GM21515 (cell line): ENCODE results near the gene NFYC.
"Not testable (repeated sequence)": the region's sequence is repeated elsewhere in the genome, so short reads cannot be mapped to it uniquely, and the experiment has no call there.

Experiments
- ATAC-seq: cut with Tn5 transposase; IDR thresholded peaks from one replicate; pipeline ENCODE4 v1.9.1; 2021; ENCODE audit not compliant: unreplicated experiment

NFYC gene

GRCh38 chr1:40704817-40705733 is 13.6 kb downstream of the NFYC start:
- no peak for ATAC-seq

GRCh38 chr1:40706626-40707025 is 15.1 kb downstream of the NFYC start:
- ATAC-seq, result no peak

DNA sequence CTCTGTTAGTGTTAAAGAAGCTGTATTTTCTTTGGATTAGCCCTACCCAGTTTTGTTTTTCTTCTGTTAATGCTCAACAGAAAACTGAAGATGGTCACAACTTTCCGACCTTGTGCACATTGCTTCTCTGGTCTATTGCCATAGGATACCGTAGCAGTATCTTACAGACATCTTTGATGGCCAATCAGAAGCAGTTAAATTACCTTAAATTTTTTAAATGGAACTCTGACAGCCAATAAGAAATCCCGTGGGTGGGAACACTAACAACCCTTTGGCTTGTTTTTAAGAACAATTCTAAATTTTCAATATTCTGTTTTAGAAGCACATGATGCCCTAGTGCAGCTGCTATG is 17.2 kb downstream of the NFYC start:
- ATAC-seq, result peak; percentile 66

DNA sequence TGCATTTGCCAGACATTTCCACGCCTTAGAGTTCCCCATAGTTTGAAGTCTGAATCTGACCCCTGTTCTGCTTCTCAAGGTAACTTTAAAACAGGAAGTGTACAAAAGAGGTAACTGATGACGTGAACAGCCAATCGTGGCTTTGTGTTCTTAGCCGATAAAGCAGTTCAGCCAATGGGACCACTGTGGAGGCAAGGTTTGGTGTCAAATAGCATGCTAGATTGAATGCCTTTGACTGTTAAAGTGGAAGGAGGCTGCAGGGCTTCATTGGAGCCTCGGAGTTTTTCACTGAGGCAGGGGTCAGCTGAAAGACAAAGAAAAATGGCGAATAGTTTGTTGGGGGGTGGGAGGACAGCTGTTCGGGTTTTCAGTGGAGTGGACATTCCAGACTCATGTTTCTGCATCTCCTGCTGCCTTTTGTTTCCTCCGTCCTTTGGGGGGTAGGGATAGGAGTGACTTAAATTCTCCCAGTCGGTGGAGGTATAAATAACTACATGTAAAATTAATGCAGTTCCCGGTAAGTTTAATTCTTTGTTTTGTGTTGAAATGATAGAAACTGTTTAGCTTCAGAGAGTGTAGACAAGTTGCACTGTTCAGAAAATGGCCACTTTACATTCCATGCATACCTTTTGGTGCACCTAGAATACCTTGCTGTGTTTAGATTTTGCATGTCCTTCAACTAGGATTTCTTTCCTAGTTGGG is 17.7 kb downstream of the NFYC start:
- peak; percentile 90 for ATAC-seq

DNA sequence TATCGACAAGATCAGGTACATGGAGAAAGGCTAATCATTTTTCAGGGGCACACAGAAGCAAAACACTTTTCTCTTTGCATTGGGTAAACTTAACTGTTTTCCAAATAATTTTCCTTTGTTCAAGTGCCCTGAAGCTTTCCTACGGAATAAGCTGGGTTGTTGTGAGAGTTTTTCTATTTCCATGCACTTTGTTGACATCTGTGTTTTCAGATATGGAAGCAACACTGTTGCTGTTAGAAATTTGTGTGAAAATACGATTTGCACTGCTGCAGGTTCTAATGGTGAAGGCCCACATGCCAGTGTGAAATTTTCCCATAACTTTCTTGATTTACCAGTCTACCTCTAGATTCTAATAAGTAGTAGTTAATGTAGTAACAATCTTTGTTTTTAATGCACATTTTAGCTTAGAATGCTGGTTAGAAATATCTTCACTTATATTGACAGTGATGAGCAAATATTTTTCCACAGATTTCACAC is 18.3 kb downstream of the NFYC start:
- no peak for ATAC-seq

DNA sequence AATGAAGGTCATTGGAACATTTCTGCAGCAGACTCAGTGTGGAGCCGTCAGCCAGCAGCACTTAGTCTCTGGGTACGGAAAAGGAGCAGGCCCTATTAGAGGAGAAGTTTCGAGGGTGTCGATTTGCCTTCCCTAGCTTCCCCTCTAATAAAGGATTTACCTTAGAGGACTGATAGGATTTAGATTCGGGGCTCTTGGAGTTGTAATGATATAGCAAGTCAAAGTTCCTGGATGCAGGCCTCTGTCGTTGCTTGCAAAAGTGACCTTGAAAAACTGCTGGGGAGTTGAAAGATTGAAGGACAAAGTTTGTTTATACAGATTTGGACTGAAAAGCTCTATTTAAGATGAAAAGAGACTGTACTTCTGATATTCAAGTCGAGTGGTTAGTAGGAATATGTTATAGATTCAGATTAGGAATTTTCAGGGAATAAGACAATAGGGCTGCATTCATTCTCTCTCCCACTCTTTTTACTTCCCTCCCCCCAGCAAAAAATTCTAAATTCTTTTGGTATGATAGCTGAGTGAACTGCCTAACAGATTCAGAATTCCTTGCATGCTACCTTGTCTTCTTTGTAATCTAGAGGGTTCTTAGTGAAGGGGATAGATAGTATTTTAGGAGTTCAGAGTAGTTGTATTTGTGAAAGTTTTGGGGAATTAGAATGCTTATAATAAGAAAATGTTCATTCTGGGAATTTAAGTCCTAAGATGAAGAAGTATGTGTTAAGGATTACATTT is 19.2 kb downstream of the NFYC start:
- ATAC-seq, result no peak

DNA sequence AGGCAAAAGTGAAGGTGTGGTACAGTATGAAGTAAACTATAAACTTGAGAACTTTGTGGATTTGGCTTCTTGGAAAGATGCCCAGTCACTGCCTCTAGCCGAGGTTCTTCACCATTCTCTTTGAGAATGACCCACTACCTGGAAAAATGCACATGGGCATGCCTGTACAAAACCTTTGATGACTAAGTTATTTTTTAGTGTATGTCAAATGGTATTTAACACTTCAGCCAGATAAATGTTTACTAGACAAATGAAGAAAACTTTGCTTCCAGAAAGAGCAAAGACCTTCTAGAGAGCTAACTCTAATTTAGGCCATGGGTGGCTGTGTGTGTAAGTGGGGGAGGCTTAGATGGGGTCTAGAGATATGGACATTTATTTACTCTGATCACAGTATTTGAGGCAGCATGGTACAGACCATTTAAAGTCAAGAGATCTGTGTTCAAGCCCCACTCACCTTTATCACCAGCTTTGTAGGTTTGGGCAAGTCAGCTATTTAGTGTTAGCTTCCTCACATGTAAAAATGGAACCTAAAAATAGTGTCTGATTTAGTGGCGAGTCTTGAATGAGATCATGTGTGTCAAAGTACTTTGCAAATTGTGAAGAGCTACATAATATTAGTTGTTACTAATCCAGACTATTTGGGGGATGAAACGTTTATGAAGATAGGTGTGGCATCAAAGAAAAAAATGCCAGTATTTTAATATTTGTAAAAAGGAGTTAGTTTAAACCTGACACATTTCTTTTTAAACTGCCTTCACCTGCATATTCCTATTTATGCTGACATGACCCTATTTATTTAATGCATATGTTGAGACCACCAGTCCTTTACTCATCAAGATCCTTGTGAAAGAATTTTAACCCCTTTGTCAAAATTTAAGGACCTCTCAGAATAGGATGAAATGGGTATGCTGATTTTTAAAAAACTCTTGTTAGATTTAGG is 20.2 kb downstream of the NFYC start:
- no peak for ATAC-seq

DNA sequence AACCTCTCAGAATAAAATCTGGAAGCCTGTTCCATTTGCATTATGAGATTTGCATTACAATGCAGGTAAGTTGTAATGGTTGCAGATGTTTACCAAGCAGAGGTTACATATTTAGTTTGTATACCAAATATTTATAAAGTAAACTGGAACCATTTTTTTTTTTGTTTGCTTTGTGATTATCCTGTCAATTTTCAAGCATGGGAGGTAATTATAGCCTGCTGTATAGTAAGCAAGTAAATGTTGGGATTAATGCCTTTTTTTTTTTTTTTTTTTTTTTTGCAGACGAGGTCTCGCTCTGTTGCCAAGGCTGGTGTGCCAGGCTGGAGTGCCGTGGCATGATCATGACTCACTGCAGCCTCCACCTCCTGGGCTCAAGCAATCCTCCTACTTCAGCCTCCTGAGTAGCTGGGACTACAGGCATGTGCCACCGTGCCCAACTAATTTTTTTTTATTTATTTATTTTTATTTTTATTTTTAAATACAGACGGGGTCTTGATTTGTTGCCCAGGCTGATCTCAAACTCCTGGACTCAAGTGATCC is 21.0 kb downstream of the NFYC start:
- ATAC-seq, result no peak

- ATAC-seq, result no peak
Measured at GRCh38 chr1:40712997-40713396, 21.5 kb downstream of the NFYC start.

- ATAC-seq, result no peak
Measured at GRCh38 chr1:40715491-40716059, 24.1 kb downstream of the NFYC start.

GRCh38 chr1:40717065-40717464 is 25.6 kb downstream of the NFYC start:
- ATAC-seq, result no peak

DNA sequence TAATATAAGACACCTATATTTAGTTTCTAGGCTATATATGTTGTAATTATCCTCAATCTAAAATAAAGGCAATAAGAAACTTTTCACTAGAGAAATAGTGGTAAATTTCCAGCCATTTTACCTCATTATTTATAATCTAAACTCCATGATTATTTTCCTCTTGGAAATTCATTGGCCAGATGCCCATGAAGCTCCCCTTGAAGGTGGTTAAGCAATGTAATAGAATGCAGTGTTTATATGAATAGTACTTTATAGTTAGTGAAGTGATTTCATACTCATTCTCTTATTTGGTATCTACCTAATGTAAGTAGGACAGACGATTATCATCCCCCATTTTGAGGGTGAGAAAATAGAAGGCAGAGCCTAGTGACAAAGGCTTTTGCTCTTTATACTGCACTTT is 26.5 kb downstream of the NFYC start:
- no peak for ATAC-seq

DNA sequence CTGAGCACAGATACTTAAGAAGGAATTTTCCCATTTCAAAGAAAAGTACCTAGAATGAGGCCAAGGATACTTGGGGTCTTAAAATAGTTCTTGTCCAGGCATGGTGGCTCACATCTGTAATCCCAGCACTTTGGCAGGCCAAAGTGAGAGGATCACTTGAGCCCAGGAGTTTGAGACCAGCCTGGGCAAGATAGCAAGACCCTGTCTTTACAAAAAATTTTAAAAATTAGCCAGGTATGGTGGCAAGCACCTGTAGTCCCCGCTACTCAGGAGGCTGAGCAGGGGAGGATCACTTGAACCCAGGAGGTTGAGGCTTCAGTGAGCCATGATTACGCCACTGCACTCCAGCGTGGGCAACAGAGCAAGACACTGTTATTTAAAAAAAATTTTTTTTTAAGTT is 29.0 kb downstream of the NFYC start:
- no peak for ATAC-seq

DNA sequence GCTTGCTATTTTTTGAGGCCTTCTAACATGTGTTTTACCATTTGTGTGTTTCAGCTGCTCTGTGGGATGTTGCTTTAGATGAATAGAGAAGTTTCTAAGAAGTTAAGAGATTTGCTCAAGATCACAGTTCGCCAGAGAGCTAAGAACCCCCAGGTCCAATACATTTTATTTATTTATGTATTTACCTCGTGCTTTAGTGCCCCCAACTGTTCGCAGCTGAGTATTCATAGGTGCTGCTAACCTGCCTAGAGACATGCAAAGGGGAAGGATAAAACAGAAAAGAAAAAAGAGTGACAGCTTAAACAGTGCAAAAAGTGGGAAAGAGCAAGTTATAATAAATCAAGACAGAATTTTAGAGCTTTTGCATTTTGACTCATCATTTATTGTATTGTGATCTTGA is 31.1 kb downstream of the NFYC start:
- ATAC-seq, result no peak

GRCh38 chr1:40723196-40723955 is 31.9 kb downstream of the NFYC start:
- no peak for ATAC-seq

DNA sequence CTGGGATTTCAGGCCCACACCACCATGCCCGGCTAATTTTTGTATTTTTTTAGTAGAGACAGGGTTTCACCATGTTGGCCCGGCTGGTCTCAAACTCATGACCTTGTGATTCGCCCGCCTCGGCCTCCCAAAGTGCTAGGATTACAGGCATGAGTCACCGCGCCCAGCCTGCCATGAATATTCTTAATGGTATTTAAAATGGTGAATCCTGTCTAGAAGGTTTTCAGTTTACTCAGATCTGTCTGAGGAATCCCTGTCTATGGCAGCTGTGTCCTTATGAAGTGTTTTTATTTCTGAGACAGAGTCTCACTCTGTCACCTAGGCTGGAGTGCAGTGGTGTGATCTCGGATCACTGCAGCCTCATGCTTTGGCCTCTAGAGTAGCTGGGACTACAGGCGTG is 36.2 kb downstream of the NFYC start:
- ATAC-seq, result not testable (repeated sequence)

GRCh38 chr1:40729316-40729862 is 37.9 kb downstream of the NFYC start:
- ATAC-seq, result not testable (repeated sequence)

DNA sequence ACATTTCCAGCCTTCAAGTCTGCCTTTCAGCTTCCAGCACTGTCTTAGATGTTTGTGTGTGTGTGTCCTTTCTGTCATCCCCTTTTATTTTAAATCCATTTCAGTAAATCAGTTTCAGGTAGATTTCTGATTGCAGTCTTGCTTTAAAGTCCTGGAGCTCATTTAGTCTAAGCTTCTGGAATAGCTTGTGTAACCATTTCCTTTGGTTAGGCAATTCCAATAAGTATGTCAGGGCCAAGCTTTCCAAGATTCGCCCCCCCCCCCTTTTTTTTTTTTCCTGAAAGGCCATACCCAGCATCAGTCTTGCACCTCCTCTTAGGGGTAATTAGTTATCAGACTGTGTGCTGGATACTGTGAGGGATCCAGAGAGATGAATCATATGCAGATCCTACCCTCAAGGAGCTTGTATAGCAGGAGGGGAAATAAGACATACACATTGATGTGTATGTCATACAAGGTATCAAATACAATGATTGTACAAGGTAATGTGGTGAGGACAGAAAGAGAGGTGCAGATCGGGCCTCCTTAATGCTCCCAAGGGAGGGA is 41.3 kb downstream of the NFYC start:
- ATAC-seq, result no peak
